ENCODE data around the gene RASA4. TPM values are rescaled to one million over a fixed set of nuclear protein-coding genes. Genes with fewer than 3 reads are reported as not detected.
"Not testable (repeated sequence)": the region's sequence is repeated elsewhere in the genome, so short reads cannot be mapped to it uniquely, and the experiment has no call there.

Gene RASA4
- total and polyA plus RNA-seq, 2 of the 4 experiments (the other 2 are of a cell fraction) = 3.8 to 18.6 TPM

DNA sequence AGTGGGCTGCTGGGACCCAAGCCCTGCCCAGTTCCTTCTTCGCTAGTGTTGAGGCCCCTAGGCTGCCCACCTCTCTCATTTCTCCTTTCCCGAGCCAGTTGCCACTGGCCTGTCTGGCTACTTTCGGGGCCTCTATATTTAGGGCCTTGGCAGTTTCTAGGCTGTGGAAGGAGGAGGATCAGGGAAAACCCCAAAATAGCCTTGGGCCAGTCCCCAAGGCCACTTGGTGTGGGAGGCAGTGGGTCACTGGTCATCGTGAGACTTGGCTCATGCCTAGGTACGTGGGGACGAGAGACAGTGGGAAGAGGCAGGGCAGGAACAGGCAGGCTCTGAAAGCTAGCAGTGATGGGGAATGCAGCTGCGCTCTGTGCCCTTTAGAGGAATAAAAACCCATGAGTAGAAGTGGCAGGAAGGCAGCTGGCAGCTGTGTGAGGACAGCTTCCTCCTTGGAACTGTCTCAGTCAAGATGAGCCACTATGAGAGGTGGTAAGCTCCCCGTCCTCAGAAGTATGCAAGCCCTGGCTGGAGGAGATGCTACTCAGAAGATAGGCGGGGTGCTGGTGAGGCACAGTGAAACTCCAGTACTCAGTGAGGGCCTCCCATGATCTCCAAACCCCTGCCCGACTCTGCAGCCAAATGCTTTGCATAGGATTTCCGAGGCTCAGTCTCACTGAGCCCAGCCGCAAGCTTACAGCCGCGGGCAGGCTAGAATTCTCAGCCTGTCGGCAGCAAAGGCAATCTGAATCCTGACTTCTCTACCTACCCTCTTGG lies 2.8 kb downstream of the RASA4 start:
- H4K8ac ChIP-seq (ENCODE audit: low read depth in 2 of 2, low read length in 2 of 2); H4K91ac ChIP-seq (ENCODE audit: insufficient read depth, low read depth, low read length); H3K4ac ChIP-seq (ENCODE audit: low read depth, low read length); H2AK9ac ChIP-seq (replicated peaks; ENCODE audit: low read depth, low read length, poor library complexity); H3K56ac ChIP-seq (ENCODE audit: extremely low read depth, insufficient read depth, low read length); H2AK5ac ChIP-seq (ENCODE audit: low read depth, low read length); H3K4me2 ChIP-seq (ENCODE audit: low read depth, low read length); H4K20me1 ChIP-seq (ENCODE audit: insufficient read depth, low read length); H3K9me1 ChIP-seq (ENCODE audit: insufficient read depth, low read length); intact Hi-C loops (cut with micrococcal nuclease); H3K79me1 ChIP-seq (ENCODE audit: low read depth in 1 of 2, low read length in 2 of 2); ATAC-seq (ENCODE audit: low read depth); H3K4me1 ChIP-seq (ENCODE audit: control insufficient read depth, insufficient read depth, low read length); BruUV-seq (replicated peaks); H2BK5ac ChIP-seq (ENCODE audit: low read depth, low read length, poor library complexity, severe bottlenecking); H2BK20ac ChIP-seq (ENCODE audit: low read depth, low read length); in situ Hi-C loops (cut with MboI; ENCODE audit: low sequenced_read_pairs); H3K27me3 ChIP-seq (ENCODE audit: control insufficient read depth, insufficient read depth, low read length); H3K36me3 ChIP-seq (ENCODE audit: control insufficient read depth, insufficient read depth, low read length); H3K23ac ChIP-seq (ENCODE audit: low read depth, low read length); dilution Hi-C loops (cut with HindIII; ENCODE audit: low sequenced_read_pairs, unreplicated experiment); H3K4me3 ChIP-seq (ENCODE audit: insufficient read depth, low read depth, low read length); H3K14ac ChIP-seq (replicated peaks; ENCODE audit: low read depth, low read length); H2AFZ ChIP-seq (replicated peaks; ENCODE audit: low read length, poor library complexity); H3K9me3 ChIP-seq (ENCODE audit: control insufficient read depth, insufficient read depth, low read length); POLR2A ChIA-PET (ENCODE audit: unreplicated experiment); H3K9ac ChIP-seq (ENCODE audit: low read depth, low read length); H4K5ac ChIP-seq (ENCODE audit: low read depth, low read length); H2BK120ac ChIP-seq (ENCODE audit: low read depth, low read length); CTCF ChIA-PET; DNase-seq; H3K27ac ChIP-seq (ENCODE audit: insufficient read depth, low read length); H3K18ac ChIP-seq (ENCODE audit: low read depth, low read length); H2BK15ac ChIP-seq (ENCODE audit: low read depth, low read length): not testable (repeated sequence)
- WGBS, 2 experiments (ENCODE audit: extremely low coverage in 2 of 2, insufficient read length in 1 of 2) = no CpG with 5 or more reads among the region's 15 CpGs

DNA sequence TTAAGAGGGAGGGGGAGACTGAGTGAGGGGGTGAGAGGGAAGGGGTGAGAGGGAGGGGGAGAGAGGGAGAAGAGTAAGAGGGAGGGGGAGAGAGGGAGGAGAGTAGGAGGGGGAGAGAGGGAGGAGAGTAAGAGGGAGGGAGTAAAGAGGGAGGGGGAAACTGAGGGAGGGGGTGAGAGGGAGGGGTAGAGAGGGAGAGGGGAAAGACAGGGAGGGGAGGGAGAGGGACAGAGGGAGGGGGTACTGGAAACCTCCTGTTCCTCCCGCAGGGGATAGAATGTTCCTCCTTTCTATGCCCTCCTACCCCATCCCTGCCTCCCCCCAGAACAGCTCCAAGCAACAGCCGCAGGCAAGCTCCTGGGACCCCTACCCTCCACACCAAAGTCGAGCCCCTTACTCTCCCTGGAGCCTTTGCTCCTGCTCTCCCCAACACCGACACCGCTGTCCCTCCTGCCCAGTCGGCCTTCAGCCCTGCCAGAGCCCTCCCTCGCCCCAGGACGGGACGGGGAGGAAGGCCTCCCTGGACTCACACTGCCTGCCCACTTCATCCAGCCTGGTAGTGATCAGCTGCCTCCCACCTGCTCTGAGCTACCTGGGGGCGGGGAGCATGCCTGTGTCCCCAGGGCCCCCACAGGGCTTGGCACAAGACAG lies 4.8 kb downstream of the RASA4 start:
- ATAC-seq (ENCODE audit: low read depth); in situ Hi-C loops (cut with MboI; ENCODE audit: low sequenced_read_pairs); intact Hi-C loops (cut with micrococcal nuclease); H3K36me3 ChIP-seq (ENCODE audit: control insufficient read depth, insufficient read depth, low read length); H3K9me3 ChIP-seq (ENCODE audit: control insufficient read depth, insufficient read depth, low read length); H4K20me1 ChIP-seq (ENCODE audit: insufficient read depth, low read length); H3K27me3 ChIP-seq (ENCODE audit: control insufficient read depth, insufficient read depth, low read length); H2AK9ac ChIP-seq (replicated peaks; ENCODE audit: low read depth, low read length, poor library complexity); H2BK20ac ChIP-seq (ENCODE audit: low read depth, low read length); H3K4me1 ChIP-seq (ENCODE audit: control insufficient read depth, insufficient read depth, low read length); H3K79me1 ChIP-seq (ENCODE audit: low read depth in 1 of 2, low read length in 2 of 2); BruUV-seq (replicated peaks); H3K27ac ChIP-seq (ENCODE audit: insufficient read depth, low read length); H3K9me1 ChIP-seq (ENCODE audit: insufficient read depth, low read length); H2AFZ ChIP-seq (replicated peaks; ENCODE audit: low read length, poor library complexity); H3K9ac ChIP-seq (ENCODE audit: low read depth, low read length); H3K56ac ChIP-seq (ENCODE audit: extremely low read depth, insufficient read depth, low read length); dilution Hi-C loops (cut with HindIII; ENCODE audit: low sequenced_read_pairs, unreplicated experiment); CTCF ChIA-PET; H2BK15ac ChIP-seq (ENCODE audit: low read depth, low read length); H3K4me3 ChIP-seq (ENCODE audit: insufficient read depth, low read depth, low read length); H3K18ac ChIP-seq (ENCODE audit: low read depth, low read length); POLR2A ChIA-PET (ENCODE audit: unreplicated experiment): not testable (repeated sequence)
- Histone ChIP-seq H4K5ac (ENCODE audit: low read depth, low read length) (0 out of 2 replicates have a peak overlapping the region, but pooled peaks have one; percentile 9), H3K4me2 (ENCODE audit: low read depth, low read length) (peak overlapping the region; percentile 55), H2AK5ac (ENCODE audit: low read depth, low read length) (peak overlapping the region; percentile 83), H2BK120ac (ENCODE audit: low read depth, low read length) (peak overlapping the region; percentile 61; the same call in 1 of the 2 replicates), H4K8ac (ENCODE audit: low read depth in 2 of 2, low read length in 2 of 2) (peak overlapping the region in 1 of 2 experiments; percentile 74; a peak in 1 of 4 replicates), H2BK5ac (ENCODE audit: low read depth, low read length, poor library complexity, severe bottlenecking) (peak overlapping the region; percentile 49), H3K14ac (replicated peaks; ENCODE audit: low read depth, low read length) (0 out of 2 replicates have a peak overlapping the region, but pooled peaks have one; percentile 82), H3K23ac (ENCODE audit: low read depth, low read length) (peak overlapping the region; percentile 29; the same call in 1 of the 2 replicates), H3K4ac (ENCODE audit: low read depth, low read length) (peak overlapping the region; percentile 91), H4K91ac (ENCODE audit: insufficient read depth, low read depth, low read length) (peak overlapping the region; percentile 76; the same call in 1 of the 2 replicates)
- 0% methylated on average over 1 of the region's 10 CpGs; no CpG with 5 or more reads in 1 of the 2 experiments for whole genome bisulfite sequencing, 2 experiments (ENCODE audit: extremely low coverage in 2 of 2, insufficient read length in 1 of 2)
- peak; percentile 0 for DNase-seq
